Hematopoietic multipotent progenitor cell treated with erythropoietin and hydrocortisone succinate and interleukin-3 and kit ligand, for 6 days (in vitro differentiated cells): ENCODE measurements around the gene TMED1.
"Not testable (repeated sequence)": the region's sequence is repeated elsewhere in the genome, so short reads cannot be mapped to it uniquely, and the experiment has no call there.

ENCODE experiments used
- DNase-seq: peaks from one replicate; pipeline ENCODE4 v3.0.0-alpha.2; 2015

TMED1 gene

DNA sequence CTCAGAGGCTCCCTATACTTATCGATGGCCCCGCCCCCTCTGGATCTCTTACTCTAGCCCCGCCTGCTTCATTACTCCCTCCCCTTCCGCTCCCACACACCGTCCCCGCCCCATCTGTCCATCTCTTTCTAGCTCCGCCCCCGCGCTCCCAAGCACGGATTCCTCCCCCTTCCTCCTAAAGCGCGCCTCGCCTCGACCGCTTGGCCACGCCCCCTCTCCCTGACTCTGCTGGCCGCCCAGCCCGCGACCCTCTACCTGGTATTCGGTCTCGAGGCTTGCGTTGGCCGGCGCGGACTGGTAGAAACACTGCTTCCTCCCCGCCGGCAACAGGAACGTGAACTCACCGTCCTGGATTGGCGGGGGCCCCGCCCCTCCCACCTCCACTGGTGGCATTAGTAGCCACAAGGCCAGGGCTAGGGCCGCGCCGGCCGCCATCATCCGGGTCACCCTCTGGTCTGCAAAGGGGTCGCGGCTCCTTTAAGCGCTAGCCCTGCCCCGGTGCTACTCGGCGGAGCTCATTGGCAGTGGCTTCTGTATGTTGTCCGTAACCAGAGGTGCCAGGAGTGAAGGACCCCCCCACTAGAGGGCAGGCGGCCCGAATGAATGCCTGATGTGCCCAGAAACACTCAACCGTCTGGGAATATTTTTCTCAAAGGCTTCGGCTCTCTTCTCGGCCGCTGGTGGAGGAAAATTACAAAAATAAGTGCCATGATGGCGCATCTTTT lies at the start of gene TMED1:
Gene TMED1, minus strand, starts transcription at position 459 of the 725 bp plus-strand sequence. Its CDS starts 21 bp downstream, at position 438.
- DNase-seq, result peak; percentile 100

DNA sequence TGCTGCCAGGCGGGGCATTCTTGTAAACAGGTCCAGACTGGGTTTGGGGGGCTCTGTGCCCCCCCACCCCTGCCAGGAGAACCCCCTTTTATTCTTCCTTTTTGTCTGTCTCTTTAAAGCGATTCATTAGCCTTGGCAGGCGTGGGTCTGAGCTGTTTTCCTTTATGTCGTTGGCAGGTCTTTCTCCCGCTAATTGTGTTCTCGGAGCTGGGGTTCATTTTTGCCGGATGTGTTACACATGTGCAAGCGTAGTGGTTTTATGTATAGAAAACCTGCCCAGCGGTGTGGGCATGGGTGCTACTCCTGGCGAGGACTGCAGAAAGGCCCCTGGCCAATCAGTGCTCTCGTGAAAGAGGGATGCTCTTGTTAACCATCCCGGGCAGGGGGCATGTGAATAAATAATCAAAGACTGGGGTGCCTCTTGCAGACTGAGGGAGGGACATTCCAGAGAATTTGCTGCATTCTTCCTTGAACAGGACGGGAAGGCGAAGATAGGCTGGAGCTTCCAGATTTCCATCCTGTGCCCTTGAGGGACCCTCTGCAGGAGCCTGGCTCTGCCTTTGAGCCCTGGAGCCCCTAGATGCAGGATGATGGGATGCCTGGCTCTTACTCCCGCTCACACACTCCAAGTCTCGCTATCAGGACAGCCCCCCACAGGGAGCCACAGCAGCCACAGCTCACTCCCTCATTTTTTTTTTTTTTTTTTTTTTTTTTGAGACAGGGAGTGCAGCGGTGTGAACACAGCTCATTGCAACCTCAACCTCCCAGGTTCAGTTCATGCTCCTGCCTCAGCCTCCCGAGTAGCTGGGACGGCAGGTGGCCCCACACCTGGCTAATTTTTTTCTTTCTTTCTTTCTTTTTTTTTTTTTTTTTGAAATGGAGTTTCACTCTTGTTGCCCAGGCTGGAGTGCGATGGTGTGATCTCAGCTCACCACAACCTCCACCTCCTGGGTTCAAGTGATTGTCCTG lies 49.5 kb upstream of the TMED1 start:
- DNase-seq, result no peak

GRCh38 chr19:10884274-10884673 lies 48.3 kb upstream of the TMED1 start:
- DNase-seq, result peak; percentile 43

GRCh38 chr19:10882108-10882457 lies 46.1 kb upstream of the TMED1 start:
- no peak for DNase-seq

DNA sequence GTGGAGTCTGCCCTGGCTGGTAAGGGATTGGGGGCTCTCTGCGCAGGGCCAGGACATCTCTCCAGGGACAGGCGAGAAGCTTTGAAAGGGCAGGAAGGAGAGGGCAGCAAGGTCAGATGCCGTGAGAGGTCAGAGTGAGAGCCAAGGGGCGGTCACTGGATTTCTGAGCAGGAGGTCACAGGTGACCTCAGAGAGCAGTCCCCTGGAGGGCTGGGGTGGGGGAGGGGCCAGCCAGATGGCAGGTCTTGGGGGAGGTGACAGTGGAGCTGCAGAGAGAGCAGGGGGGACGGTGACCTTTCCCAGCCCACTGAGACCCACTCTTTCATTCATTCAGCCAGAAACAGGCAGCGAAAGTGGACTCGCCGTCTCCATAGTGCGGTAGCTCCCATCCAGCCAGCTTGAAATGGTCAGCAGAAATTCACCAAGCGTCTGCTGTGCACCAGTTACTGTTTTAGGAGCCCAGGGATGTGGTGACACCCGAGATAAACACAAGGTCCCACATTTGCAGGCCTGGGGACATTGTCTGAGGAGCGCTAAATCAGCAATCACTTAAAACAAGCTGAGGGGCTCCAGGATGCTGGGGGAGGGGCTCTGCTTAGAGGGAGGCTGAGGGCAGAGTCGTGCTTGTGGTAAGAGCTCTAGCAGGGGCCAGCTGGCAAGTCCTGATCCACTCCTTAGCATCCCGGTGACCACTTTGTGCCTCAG lies 45.5 kb upstream of the TMED1 start:
- no peak for DNase-seq

- DNase-seq, result no peak
Observed at GRCh38 chr19:10878253-10878652, 42.2 kb upstream of the TMED1 start.

GRCh38 chr19:10877608-10878007 lies 41.6 kb upstream of the TMED1 start:
- not testable (repeated sequence) for DNase-seq

DNA sequence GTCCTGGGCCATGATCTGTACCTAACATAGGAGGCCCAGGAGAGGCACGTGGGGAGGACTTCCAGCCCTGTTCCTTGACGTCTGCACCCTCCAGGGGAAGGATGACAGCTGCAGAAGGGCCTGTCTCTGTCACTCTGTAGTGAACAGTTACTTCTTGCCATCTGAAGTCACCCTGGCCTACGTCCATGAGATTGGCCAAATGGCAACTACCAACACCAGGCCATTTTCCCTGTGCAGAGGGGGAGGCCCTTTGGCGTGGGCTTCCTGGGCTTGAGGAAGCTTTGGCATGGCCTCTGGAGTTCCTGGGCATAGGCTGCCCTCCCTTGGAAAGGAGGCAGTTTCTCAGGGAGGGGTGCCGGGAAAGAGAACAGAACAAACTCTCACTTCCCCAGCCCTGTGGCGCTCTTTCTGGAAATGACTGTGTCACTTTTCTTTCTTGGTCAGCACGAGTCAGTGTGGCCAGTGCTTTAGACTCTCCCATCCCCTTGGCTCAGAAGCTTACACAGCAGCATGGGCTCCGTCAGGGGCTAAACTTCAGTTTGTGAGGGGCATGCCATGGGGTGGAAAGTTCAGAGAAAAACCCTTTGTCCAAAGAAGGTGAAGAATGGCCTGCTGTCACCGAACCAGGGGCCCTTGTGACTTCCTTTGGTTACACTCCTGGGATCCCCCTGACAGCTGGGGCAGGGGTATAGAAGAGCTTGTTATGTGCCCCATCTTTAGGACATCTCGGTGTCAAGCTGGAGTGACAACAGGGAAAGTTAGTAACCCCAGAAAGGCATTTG lies 40.6 kb upstream of the TMED1 start:
- DNase-seq, result no peak

GRCh38 chr19:10874024-10874423 lies 38.0 kb upstream of the TMED1 start:
- no peak for DNase-seq

DNA sequence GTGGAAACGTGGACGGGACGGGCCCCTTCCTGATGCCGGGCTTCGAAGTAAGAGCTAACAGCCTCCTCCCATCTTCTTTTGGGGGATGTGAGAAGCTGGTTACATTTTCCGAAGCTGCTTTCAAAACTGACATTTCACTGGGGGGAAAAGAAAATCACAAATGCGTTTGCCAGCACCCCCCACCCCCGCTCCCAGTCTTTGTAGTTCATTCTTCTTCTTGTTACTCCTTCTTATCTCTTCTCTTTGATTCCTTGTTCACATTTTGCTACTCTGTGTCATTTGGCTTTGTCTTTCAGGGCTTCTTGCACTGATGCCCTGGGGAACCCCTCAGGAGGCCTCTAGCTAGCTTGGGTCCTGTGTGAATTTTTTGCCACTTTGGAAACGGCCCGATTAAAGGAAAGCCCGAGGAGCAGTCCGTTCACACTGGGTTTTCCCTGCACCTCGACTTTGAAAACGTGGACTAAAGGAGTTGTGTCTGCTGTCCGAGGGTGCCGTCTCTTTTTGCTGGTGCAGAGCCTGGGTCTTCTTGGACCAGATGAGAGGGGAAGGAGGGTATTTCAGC lies 36.6 kb upstream of the TMED1 start:
- DNase-seq, result peak; percentile 34

- DNase-seq, result peak; percentile 27
Observed at GRCh38 chr19:10871711-10872545, 35.9 kb upstream of the TMED1 start.

DNA sequence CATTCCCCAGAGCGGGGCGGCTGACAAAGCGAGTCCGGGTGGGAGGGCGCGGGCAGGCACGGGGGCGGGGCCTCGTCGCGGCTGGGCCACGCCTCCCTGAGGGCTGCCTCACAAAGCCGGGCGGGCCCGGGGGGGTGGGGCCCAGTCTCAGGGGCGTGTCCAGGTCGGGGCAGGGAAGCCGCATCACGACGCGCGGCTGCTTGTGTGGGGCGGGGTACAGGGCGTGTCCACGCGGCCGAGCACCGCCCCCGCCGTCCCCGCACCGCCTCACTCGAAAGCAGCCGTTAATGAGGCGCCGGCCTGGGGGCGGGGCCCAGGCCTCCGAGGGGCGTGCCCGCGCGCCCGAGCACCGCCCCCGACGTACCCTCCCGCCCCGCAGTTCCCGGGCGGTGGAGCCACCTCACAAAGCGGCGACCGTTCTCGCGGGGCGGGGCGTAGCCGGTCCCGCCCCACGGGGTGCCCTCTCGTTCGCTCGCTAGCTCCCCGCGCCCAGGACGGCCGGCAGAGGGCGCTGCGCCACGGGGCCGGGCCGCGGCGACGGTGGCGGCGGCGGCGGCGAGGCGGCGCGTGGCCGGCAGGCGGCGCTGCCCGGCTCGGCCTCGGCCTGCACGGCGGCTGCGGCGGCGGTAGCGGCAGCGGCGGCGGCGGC lies 35.1 kb upstream of the TMED1 start, which contains the start of gene CARM1:
Gene CARM1, plus strand, starts transcription at position 599 of the 649 bp plus-strand sequence. CDS start 150 bp downstream, outside the sequence.
- peak; percentile 96 for DNase-seq

DNA sequence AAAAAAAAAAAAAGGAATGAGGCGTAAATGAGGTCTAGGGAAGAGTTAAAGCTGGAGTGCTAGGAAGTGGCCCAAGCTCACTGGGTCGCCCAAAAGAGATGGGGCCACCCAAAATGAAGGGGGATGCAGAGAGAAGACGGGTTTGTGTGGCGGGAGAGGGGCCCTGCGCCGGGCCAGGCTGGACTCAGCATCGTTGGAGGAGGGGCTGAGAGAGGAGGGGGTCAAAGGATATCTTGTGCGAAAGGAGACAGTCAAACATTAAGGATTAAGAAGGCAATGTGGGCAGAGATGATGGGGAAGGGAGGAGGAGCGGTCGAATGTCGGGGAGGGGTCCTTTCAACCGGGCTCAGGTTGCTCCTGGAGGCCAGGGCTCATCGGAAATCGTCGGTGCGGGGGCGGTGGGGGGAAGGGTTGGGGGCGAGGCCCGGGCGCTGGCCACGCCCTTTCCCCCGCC lies 34.5 kb upstream of the TMED1 start:
- DNase-seq, result no peak

- not testable (repeated sequence) for DNase-seq
Observed at GRCh38 chr19:10869872-10870311, 33.9 kb upstream of the TMED1 start.

GRCh38 chr19:10868872-10869547 lies 33.0 kb upstream of the TMED1 start:
- no peak for DNase-seq

DNA sequence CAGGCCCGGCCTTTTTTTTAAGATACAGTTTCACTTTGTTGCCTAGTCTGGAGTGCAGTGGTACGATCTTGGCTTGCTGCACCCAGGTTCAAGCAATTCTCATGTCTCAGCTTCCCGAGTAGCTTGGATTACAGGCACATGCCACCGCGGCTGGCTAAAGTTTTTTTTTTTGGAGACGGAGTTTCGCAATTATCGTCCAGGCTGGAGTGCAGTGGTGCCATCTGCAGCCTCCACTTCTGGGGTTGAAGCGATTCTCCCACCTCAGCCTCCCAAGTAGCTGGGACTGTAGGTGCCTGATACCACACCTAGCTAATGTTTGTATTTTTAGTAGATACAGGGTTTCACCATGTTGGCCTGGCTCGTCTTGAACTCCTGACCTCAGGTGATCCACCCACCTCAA lies 30.5 kb upstream of the TMED1 start:
- DNase-seq, result no peak

DNA sequence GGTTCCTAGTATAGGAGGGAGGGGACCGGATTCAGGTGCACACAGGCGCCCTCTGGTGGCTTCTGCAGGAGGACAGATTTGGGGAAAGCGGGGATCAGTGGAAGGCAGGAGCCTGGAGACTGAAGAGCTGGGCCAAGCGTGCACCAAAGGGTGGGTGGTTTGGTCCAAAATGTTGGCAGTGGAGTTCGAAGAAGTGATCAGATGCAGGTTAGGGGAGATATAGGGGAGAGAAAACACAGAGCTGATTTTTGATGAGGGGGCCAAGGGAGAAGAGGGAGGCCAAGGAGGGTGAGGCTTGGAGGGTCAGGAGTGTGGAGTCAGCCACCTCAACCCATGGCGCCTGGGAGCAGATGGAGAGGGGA lies 28.5 kb upstream of the TMED1 start:
- peak; percentile 91 for DNase-seq

GRCh38 chr19:10863107-10863717 lies 27.2 kb upstream of the TMED1 start:
- no peak for DNase-seq

GRCh38 chr19:10862561-10863106 lies 26.6 kb upstream of the TMED1 start:
- no peak for DNase-seq
